Panc1 (cell line): ENCODE results near the gene UBE2Q1.

Experiments
- CTCF ChIP-seq: fragments of 450-650 bp; IDR thresholded peaks from 2 replicates; pipeline ENCODE4 v1.5.1; 2017; ENCODE audit warnings: mild to moderate bottlenecking
- POLR2AphosphoS5 ChIP-seq: IDR thresholded peaks from 2 replicates; pipeline ENCODE4 v1.6.1; 2012; ENCODE audit warnings: mild to moderate bottlenecking, low read depth, low read length, moderate library complexity
- REST ChIP-seq, 2 experiments: IDR thresholded peaks; 2 replicates each; pipeline ENCODE4 v1.6.1; 2011 to 2012; ENCODE audit warnings: low read depth in 2 of 2, control low read depth in 1 of 2, low read length in 1 of 2, mild to moderate bottlenecking in 1 of 2, moderate library complexity in 1 of 2; ENCODE audit not compliant: insufficient read depth in 1 of 2
- SIN3A ChIP-seq: IDR thresholded peaks from 2 replicates; pipeline ENCODE4 v1.6.1; 2012; ENCODE audit warnings: low read depth, mild to moderate bottlenecking, low read length, moderate library complexity, borderline replicate concordance; ENCODE audit not compliant: insufficient read depth
- TCF7L2 ChIP-seq: IDR thresholded peaks from 2 replicates; pipeline ENCODE4 v1.6.1; 2011; ENCODE audit warnings: mild to moderate bottlenecking, low read depth, low read length, inconsistent platforms

- TF ChIP-seq CTCF (peak; percentile 92), TCF7L2 (no peak), POLR2AphosphoS5 (no peak), SIN3A (no peak), REST (IDR thresholded peaks at IDR 0.05; ENCODE audit: insufficient read depth in 1 of 2, low read depth in 2 of 2, low read length in 1 of 2) (no peak)
These were observed 12.0 kb downstream of the UBE2Q1 start for GRCh38 chr1:154546264-154547063.
